Heart left ventricle (tissue), 16 donors: Measurements from ENCODE around the gene MMRN2. TPM values are rescaled to one million over a fixed set of nuclear protein-coding genes. Genes with fewer than 3 reads are reported as not detected.
A peak's percentile ranks its signal among the peaks of the same experiment; 100 is the strongest.
"Not testable (repeated sequence)": the region's sequence is repeated elsewhere in the genome, so short reads cannot be mapped to it uniquely, and the experiment has no call there.

ENCODE experiments used
- ATAC-seq, 4 donors: fragments of 200-7000 bp; cut with Tn5 transposase; one replicate each; pipeline ENCODE4 v1.9.1; 2020 to 2022; ENCODE audit warnings: moderate library complexity in 4 of 4, mild to moderate bottlenecking in 3 of 4, moderate number of reproducible peaks in 1 of 4
- DNase-seq, 5 donors: peaks; one replicate each; pipeline ENCODE4 v3.0.0-alpha.2; 2020
- H3K27ac ChIP-seq, 12 donors: fragments of 200-600 bp; sonication (generic) in 4 of 12; one replicate each; pipeline versions ENCODE4 v1.5.0 to v1.8.0; 2016 to 2022; ENCODE audit warnings: mild to moderate bottlenecking in 2 of 12
- H3K27me3 ChIP-seq, 9 donors: fragments of 200-600 bp; sonication (generic) in 2 of 9; one replicate each; pipeline versions ENCODE4 v1.5.1 to v1.8.0; 2016 to 2022; ENCODE audit warnings: mild to moderate bottlenecking in 3 of 9
- H3K36me3 ChIP-seq, 9 donors: fragments of 200-600 bp; sonication (generic) in 2 of 9; one replicate each; pipeline versions ENCODE4 v1.5.0 to v1.8.0; 2018 to 2022; ENCODE audit warnings: mild to moderate bottlenecking in 2 of 9
- H3K4me1 ChIP-seq, 12 donors: fragments of 200-600 bp; sonication (generic) in 4 of 12; one replicate each; pipeline versions ENCODE4 v1.5.0 to v1.8.0; 2016 to 2022; ENCODE audit warnings: mild to moderate bottlenecking in 3 of 12
- H3K4me3 ChIP-seq, 12 donors: fragments of 200-600 bp; sonication (generic) in 4 of 12; one replicate each; pipeline versions ENCODE4 v1.5.0 to v1.8.0; 2017 to 2022; ENCODE audit warnings: mild to moderate bottlenecking in 9 of 12, moderate library complexity in 4 of 12
- H3K9me3 ChIP-seq, 12 donors: fragments of 200-600 bp; sonication (generic) in 4 of 12; one replicate each; pipeline versions ENCODE4 v1.5.0 to v1.8.0; 2016 to 2022; ENCODE audit warnings: mild to moderate bottlenecking in 1 of 12
- CTCF ChIP-seq, 12 donors: fragments of 200-600 bp; sonication (generic) in 4 of 12; IDR thresholded peaks; one replicate each; pipeline versions ENCODE4 v1.5.0 to v1.8.0; 2018 to 2022; ENCODE audit warnings: antibody characterized with exemption in 12 of 12, mild to moderate bottlenecking in 5 of 12
- POLR2A ChIP-seq, 2 donors: fragments of 450-650 bp; IDR thresholded peaks; one replicate each; pipeline ENCODE4 v1.6.1; 2017; ENCODE audit warnings: antibody characterized with exemption in 2 of 2, mild to moderate bottlenecking in 2 of 2, moderate library complexity in 2 of 2
- WGBS, 4 donors: extraction: QIAGEN DNeasy Blood & Tissue Kit in 2 of 4; methylation state at CpG; one replicate each; pipeline versions ENCODE4 v1.1.5 to v1.1.7; 2013 to 2018; 5-methylcytosine and 5-hydroxymethylcytosine counted together
- intact Hi-C, 10 donors: fragments of 100-400 bp; cut with DNase I; formaldehyde crosslinking; loops; one replicate each; pipeline versions ENCODE4 v1.11.1 to v1.14.2; 2022
- polyA plus RNA-seq, 2 donors: library from polyadenylated mRNA; stranded (reverse); fragments of 200-250 nt; gene quantifications; one replicate each; pipeline ENCODE4 v1.2.3, GENCODE V29; 2013
- total RNA-seq, 9 donors: library from RNA; depleted of rRNA in 2 of 9; stranded (reverse); fragments of >200 nt in 2 of 9; fragmentation: NEBNext Ultra II Directional in 3 of 9; extraction: Animal tissue kit (Norgen Biotek cat#: 25700) in 3 of 9; gene quantifications; one replicate each; pipeline versions ENCODE4 v1.1.0 to v1.2.4, GENCODE V29; 2016 to 2023
- donor health status: ischemic (EF 13 %, LVEDD 7.1; RV severe dilation, severe dysfunction).
- donor health status: healthy with polysubstance abuse.
- donor health status: DM: no; HTN: yes; CAD: no.
- donor health status: DM: no; HTN: no; CAD: no.
- donor health status: ischemic (EF 25% LVEDD 6.9; RV normal size, moderate dysfunction).
- donor health status: ischemic (EF 25% LVEDD 5.7; RV mildly dilated, moderate dysfunction).
- donor health status: healthy.
- donor health status: DM: yes; HTN: yes; CAD: no.
- donor health status: ischemic (EF 35%, LVEDD 5.7; RV mildly dilated, moderate dysfunction).
- donor health status: nonischemic (EF 11% LVEDD 7.7; RV severe dilation, severe dysfunction).
- donor health status: DM: yes; HTN: yes; CAD: no.
- donor health status: PGD.
- donor health status: ischemic (EF 29% LVEDD 5.4; RV normal size, mild dysfunction).
- donor health status: nonischemic (EF 23%, LVEDD 6.1; RV moderate dilation, normal function).

MMRN2 gene
- total and polyA plus RNA-seq, 11 donors = 15.8 to 93.0 (median 32.7) TPM

DNA sequence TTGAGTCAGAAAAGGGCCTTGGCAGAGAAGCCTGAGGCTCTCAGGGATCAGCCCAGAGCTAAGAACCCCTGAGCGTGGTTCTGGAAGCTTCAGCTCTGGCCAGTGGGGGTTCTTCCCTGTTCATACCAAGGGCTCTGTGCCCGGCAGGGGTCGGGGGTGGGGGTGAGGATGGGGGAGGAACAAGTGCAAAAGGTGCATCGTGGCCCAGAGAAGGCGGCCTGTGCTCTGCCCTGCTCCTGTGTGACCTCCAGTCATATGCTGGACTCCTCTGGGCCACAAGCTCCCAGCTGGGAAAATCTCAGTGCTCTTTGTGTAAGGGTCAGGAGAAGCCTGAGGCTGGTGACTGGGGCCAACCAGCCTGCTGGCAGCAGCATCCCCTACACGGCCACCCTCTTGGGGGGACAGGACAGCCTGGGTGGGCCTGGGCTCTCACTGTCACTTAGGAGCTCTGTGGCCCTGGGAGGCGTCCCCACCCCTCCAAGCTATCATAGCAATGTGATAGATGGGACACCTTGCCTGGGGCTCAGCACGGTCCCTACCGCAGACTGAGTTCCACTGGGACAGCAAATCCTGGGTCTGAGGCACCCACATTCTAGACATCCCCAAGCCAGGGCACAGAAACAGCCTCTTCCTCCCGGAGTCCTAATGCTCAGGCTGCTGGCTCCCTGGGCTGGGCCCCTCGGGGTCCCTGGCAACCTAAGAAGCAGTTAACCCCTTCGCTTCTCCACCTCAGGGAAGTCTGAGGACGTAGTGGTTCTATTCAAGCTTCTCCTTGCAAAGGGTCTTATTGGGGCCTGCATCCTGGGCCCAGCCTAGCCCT, 2.5 kb downstream of the MMRN2 start:
- peaks cover 0 to 19% (median 1%) of the 10 kb centered on the region in 12 donors for H3K9me3 ChIP-seq
- TF ChIP-seq POLR2A (IDR thresholded peaks at IDR 0.05) (no peak), CTCF (IDR thresholded peaks at IDR 0.05) (no peak)
- intact Hi-C loops = no loop called here
- H3K4me3 ChIP-seq = peak overlapping the region; percentile 14 to 66 (median 57)
- no peaks in the 10 kb centered on the region for H3K27me3 ChIP-seq
- 49 to 64% (median 55%) methylated on average over 10 to 13 of the region's 13 CpGs for WGBS, 4 donors
- peak overlapping the region; percentile 68 to 98 (median 90) for H3K27ac ChIP-seq
- DNase-seq (peak in 2 of 5 donors; percentile 24 to 29), ATAC-seq (no peak)
- peaks cover 2 to 81% (median 45%) of the 10 kb centered on the region in 12 donors for H3K4me1 ChIP-seq
- H3K36me3 ChIP-seq = peaks cover 0 to 4% (median 0%) of the 10 kb centered on the region in 9 donors

DNA sequence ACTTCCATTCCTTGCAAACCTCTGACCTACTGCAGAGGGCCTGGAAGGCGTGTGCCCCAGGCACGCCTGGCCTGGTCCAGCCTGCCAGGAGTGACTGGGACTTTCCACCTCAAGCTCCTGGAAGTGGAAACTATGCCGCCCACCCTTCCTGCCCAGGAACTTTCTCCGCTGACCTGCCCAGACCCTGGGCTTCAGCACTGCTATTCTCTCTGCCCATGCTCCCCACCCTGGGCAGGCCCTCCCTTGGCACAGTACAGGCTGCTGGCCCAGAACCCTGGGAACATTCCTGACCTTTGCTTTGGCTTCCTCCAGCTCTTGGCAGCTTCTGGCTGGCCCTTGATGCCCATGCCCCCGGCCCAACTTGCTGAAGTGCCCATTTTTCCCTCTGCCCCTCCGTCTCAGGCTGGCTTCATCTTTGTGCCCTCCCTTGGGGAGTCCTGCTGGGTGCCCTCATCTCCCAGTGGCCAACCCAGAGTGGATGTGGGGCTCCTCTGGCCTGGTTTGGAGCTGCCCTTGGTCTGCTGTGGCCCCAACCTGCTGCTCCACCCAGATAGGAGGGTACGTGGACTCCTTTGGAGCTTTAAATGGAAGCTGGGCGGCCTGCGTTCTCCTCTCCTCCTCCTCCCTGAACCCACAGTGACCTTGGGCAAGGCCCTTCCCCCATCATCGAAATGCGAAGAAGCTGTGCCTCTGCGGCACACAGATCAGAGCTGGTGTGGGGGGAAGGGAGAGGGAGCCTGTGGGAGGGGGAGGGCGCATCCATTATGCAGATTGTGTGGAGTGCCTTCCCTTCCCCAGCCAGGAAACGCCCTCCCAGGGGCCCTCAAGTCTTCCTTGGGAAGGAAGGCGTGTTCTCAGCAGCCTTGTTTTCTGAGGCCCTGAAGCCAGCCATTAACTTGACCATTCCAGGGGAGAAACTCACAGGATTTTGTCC, 3.4 kb downstream of the MMRN2 start:
- intact Hi-C loops = no loop called here
- WGBS, 4 donors = 37 to 57% (median 47%) methylated on average over 14 to 15 of the region's 15 CpGs
- H3K4me1 ChIP-seq = peaks cover 2 to 74% (median 38%) of the 10 kb centered on the region in 12 donors
- H3K9me3 ChIP-seq = peaks cover 0 to 19% (median 1%) of the 10 kb centered on the region in 12 donors
- H3K27me3 ChIP-seq = no peaks in the 10 kb centered on the region
- no peak for TF ChIP-seq POLR2A (IDR thresholded peaks at IDR 0.05)
- TF ChIP-seq CTCF (IDR thresholded peaks at IDR 0.05) = no peak
- peaks cover 0 to 4% (median 0%) of the 10 kb centered on the region in 9 donors for H3K36me3 ChIP-seq
- peak; percentile 71 to 81 (median 80) for ATAC-seq
- DNase-seq = peak in 4 of 5 donors; percentile 82 to 86 (median 86)
- H3K27ac ChIP-seq = peak overlapping the region; percentile 68 to 98 (median 90)
- peak overlapping the region in 11 of 12 donors; percentile 9 to 66 (median 58) for H3K4me3 ChIP-seq

DNA sequence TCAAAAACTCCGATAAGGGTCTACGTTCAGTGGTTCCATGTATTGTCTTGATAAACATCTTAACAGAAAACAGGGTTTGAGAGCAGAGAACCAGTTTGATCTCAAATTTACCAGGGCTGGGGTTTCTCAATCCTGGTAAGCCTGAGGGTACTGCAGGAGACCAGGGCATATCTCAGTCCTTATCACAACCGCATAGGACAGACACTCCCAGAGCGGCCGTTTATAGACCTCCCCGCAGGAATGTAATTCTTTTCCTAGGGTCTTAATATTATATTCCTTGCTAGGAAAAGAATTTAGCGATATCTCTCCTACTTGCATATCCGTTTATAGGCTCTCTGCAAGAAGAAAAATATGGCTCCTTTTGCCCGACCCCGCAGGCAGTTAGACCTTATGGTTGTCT, 4.7 kb downstream of the MMRN2 start:
- Histone ChIP-seq H3K9me3 (peaks cover 0 to 19% (median 1%) of the 10 kb centered on the region in 12 donors), H3K4me1 (peaks cover 2 to 71% (median 27%) of the 10 kb centered on the region in 12 donors), H3K4me3 (peak overlapping the region in 1 of 12 donors; percentile 60), H3K27ac (peak overlapping the region in 7 of 12 donors; percentile 29 to 94 (median 91))
- peak in 1 of 5 donors; percentile 10 for DNase-seq
- ATAC-seq, H3K36me3 ChIP-seq, intact Hi-C loops, H3K27me3 ChIP-seq: not testable (repeated sequence)
- WGBS, 4 donors = 92 to 95% (median 93%) methylated on average over 10 of the region's 10 CpGs

- Histone ChIP-seq H3K9me3 (peaks cover 0 to 19% (median 1%) of the 10 kb centered on the region in 12 donors), H3K36me3 (peaks cover 0 to 5% (median 0%) of the 10 kb centered on the region in 9 donors), H3K4me1 (peaks cover 2 to 72% (median 26%) of the 10 kb centered on the region in 12 donors), H3K27me3 (no peaks in the 10 kb centered on the region), H3K4me3 (no peak overlapping the region), H3K27ac (peak overlapping the region in 2 of 12 donors; percentile 29 to 88)
- intact Hi-C loops = no loop called here
- TF ChIP-seq CTCF (IDR thresholded peaks at IDR 0.05) (no peak), POLR2A (IDR thresholded peaks at IDR 0.05) (no peak)
- 83 to 89% (median 87%) methylated on average over 7 of the region's 7 CpGs for WGBS, 4 donors
- DNase-seq = peak in 1 of 5 donors; percentile 4
- no peak for ATAC-seq
Observed at GRCh38 chr10:86952106-86952505, 5.3 kb downstream of the MMRN2 start.
